Measurements from ENCODE around the gene KCNJ2.
A peak's percentile ranks its signal among the peaks of the same experiment; 100 is the strongest.

The KCNJ2 gene

GRCh38 chr17:70121126-70121525 lies 48.2 kb upstream of the KCNJ2 start:
- Histone ChIP-seq H3K9me3 (ENCODE audit: insufficient read depth, low read depth, low read length) (peaks cover 3% of the 10 kb centered on the region), H3K4me2 (ENCODE audit: low read length) (no peak overlapping the region), H3K4ac (ENCODE audit: low read depth, low read length) (no peak overlapping the region), H3K18ac (ENCODE audit: low read length) (no peak overlapping the region), H2BK5ac (ENCODE audit: low read depth, low read length, poor library complexity) (no peak overlapping the region), H3K23ac (ENCODE audit: low read length) (no peak overlapping the region), H4K8ac (ENCODE audit: low read depth, low read length) (no peak overlapping the region), H4K91ac (ENCODE audit: low read depth, low read length) (no peak overlapping the region), H3K27ac (ENCODE audit: low read depth, low read length) (no peak overlapping the region), H3K27me3 (ENCODE audit: insufficient read depth, low read length) (no peaks in the 10 kb centered on the region), H4K12ac (ENCODE audit: low read depth, low read length) (no peak overlapping the region), H3K79me1 (ENCODE audit: low read length) (no peaks in the 10 kb centered on the region), H3K36me3 (ENCODE audit: control insufficient read depth in 1 of 2, insufficient read depth in 2 of 2, low read length in 2 of 2) (no peaks in the 10 kb centered on the region), H3K4me1 (ENCODE audit: control insufficient read depth in 1 of 2, insufficient read depth in 2 of 2, low read length in 2 of 2) (no peaks in the 10 kb centered on the region), H2BK120ac (ENCODE audit: insufficient read depth, low read length, poor library complexity) (no peak overlapping the region), H2AK5ac (ENCODE audit: low read length) (no peak overlapping the region), H2BK12ac (ENCODE audit: low read length) (no peak overlapping the region), H3K9ac (ENCODE audit: low read length) (no peak overlapping the region), H2AFZ (ENCODE audit: insufficient read depth, low read length, poor library complexity) (no peak overlapping the region), H3K79me2 (ENCODE audit: control insufficient read depth, insufficient read depth, low read length, poor library complexity) (no peaks in the 10 kb centered on the region), H3K4me3 (ENCODE audit: low read depth, low read length) (no peak overlapping the region), H3K14ac (ENCODE audit: low read length) (no peak overlapping the region)
- WGBS (ENCODE audit: extremely low coverage, insufficient coverage, insufficient read length), result no CpG with 5 or more reads among the region's 3 CpGs
- DNase-seq, result no peak

- no peaks in the 10 kb centered on the region for H3K36me3 ChIP-seq (ENCODE audit: control insufficient read depth in 1 of 2, insufficient read depth in 2 of 2, low read length in 2 of 2)
Measured at GRCh38 chr17:70123193-70123592, 46.1 kb upstream of the KCNJ2 start.

GRCh38 chr17:70124723-70125122 lies 44.6 kb upstream of the KCNJ2 start:
- Histone ChIP-seq H3K9me3 (ENCODE audit: insufficient read depth, low read depth, low read length) (no peaks in the 10 kb centered on the region), H3K27me3 (ENCODE audit: insufficient read depth, low read length) (no peaks in the 10 kb centered on the region), H3K79me2 (ENCODE audit: control insufficient read depth, insufficient read depth, low read length, poor library complexity) (peaks cover 2% of the 10 kb centered on the region), H3K4me1 (ENCODE audit: control insufficient read depth in 1 of 2, insufficient read depth in 2 of 2, low read length in 2 of 2) (peaks cover 5% of the 10 kb centered on the region in 2 experiments), H4K8ac (ENCODE audit: low read depth, low read length) (no peak overlapping the region), H3K23ac (ENCODE audit: low read length) (no peak overlapping the region), H3K4me2 (ENCODE audit: low read length) (no peak overlapping the region), H3K9ac (ENCODE audit: low read length) (no peak overlapping the region), H3K4ac (ENCODE audit: low read depth, low read length) (no peak overlapping the region), H3K18ac (ENCODE audit: low read length) (no peak overlapping the region), H4K91ac (ENCODE audit: low read depth, low read length) (no peak overlapping the region), H3K79me1 (ENCODE audit: low read length) (peaks cover 2% of the 10 kb centered on the region), H3K14ac (ENCODE audit: low read length) (no peak overlapping the region), H2BK5ac (ENCODE audit: low read depth, low read length, poor library complexity) (no peak overlapping the region), H3K36me3 (ENCODE audit: control insufficient read depth in 1 of 2, insufficient read depth in 2 of 2, low read length in 2 of 2) (peaks cover 0 to 1% of the 10 kb centered on the region in 2 experiments), H4K12ac (ENCODE audit: low read depth, low read length) (no peak overlapping the region), H2AK5ac (ENCODE audit: low read length) (no peak overlapping the region), H2BK120ac (ENCODE audit: insufficient read depth, low read length, poor library complexity) (no peak overlapping the region), H3K27ac (ENCODE audit: low read depth, low read length) (no peak overlapping the region), H2AFZ (ENCODE audit: insufficient read depth, low read length, poor library complexity) (no peak overlapping the region), H3K4me3 (ENCODE audit: low read depth, low read length) (no peak overlapping the region), H2BK12ac (ENCODE audit: low read length) (no peak overlapping the region)
- DNase-seq, result no peak
- WGBS (ENCODE audit: extremely low coverage, insufficient coverage, insufficient read length), result no CpG with 5 or more reads among the region's 3 CpGs

More at GRCh38 chr17:70123193-70123592, 46.1 kb upstream of the KCNJ2 start:
- peaks cover 2% of the 10 kb centered on the region for H3K79me2 ChIP-seq (ENCODE audit: control insufficient read depth, insufficient read depth, low read length, poor library complexity)
- H3K4me3 ChIP-seq (ENCODE audit: low read depth, low read length), result no peak overlapping the region
- H2AK5ac ChIP-seq (ENCODE audit: low read length), result no peak overlapping the region
- no peak overlapping the region for H3K4me2 ChIP-seq (ENCODE audit: low read length)
- no peak overlapping the region for H2BK12ac ChIP-seq (ENCODE audit: low read length)
- H3K4ac ChIP-seq (ENCODE audit: low read depth, low read length), result no peak overlapping the region
- H3K79me1 ChIP-seq (ENCODE audit: low read length), result peaks cover 2% of the 10 kb centered on the region
- no peak overlapping the region for H2BK5ac ChIP-seq (ENCODE audit: low read depth, low read length, poor library complexity)
- no peak overlapping the region for H2AFZ ChIP-seq (ENCODE audit: insufficient read depth, low read length, poor library complexity)
- no peak overlapping the region for H3K18ac ChIP-seq (ENCODE audit: low read length)
- no peak overlapping the region for H3K9ac ChIP-seq (ENCODE audit: low read length)
- no peak for DNase-seq
- peaks cover 3% of the 10 kb centered on the region for H3K9me3 ChIP-seq (ENCODE audit: insufficient read depth, low read depth, low read length)
- no peak overlapping the region for H3K23ac ChIP-seq (ENCODE audit: low read length)
- H3K27ac ChIP-seq (ENCODE audit: low read depth, low read length), result no peak overlapping the region
- H4K91ac ChIP-seq (ENCODE audit: low read depth, low read length), result no peak overlapping the region
- H3K14ac ChIP-seq (ENCODE audit: low read length), result no peak overlapping the region
- H4K12ac ChIP-seq (ENCODE audit: low read depth, low read length), result no peak overlapping the region
- no peaks in the 10 kb centered on the region for H3K27me3 ChIP-seq (ENCODE audit: insufficient read depth, low read length)
- H2BK120ac ChIP-seq (ENCODE audit: insufficient read depth, low read length, poor library complexity), result no peak overlapping the region
- H4K8ac ChIP-seq (ENCODE audit: low read depth, low read length), result no peak overlapping the region
- WGBS (ENCODE audit: extremely low coverage, insufficient coverage, insufficient read length), result no CpG with 5 or more reads among the region's 2 CpGs
- H3K4me1 ChIP-seq (ENCODE audit: control insufficient read depth in 1 of 2, insufficient read depth in 2 of 2, low read length in 2 of 2), result peaks cover 5% of the 10 kb centered on the region in 2 experiments

- H3K79me2 ChIP-seq (ENCODE audit: control insufficient read depth, insufficient read depth, low read length, poor library complexity), result peaks cover 2% of the 10 kb centered on the region
- no CpG with 5 or more reads among the region's 6 CpGs for WGBS (ENCODE audit: extremely low coverage, insufficient coverage, insufficient read length)
Measured at GRCh38 chr17:70127221-70127873, 42.0 kb upstream of the KCNJ2 start.

More at GRCh38 chr17:70127221-70127873, 42.0 kb upstream of the KCNJ2 start:
- Histone ChIP-seq H3K18ac (ENCODE audit: low read length) (no peak overlapping the region), H3K4me3 (ENCODE audit: low read depth, low read length) (no peak overlapping the region), H3K9ac (ENCODE audit: low read length) (no peak overlapping the region), H2AK5ac (ENCODE audit: low read length) (peak overlapping the region; percentile 90), H2AFZ (ENCODE audit: insufficient read depth, low read length, poor library complexity) (no peak overlapping the region), H2BK12ac (ENCODE audit: low read length) (peak overlapping the region; percentile 99), H4K91ac (ENCODE audit: low read depth, low read length) (peak overlapping the region; percentile 76), H3K14ac (ENCODE audit: low read length) (peak overlapping the region; percentile 69), H4K12ac (ENCODE audit: low read depth, low read length) (no peak overlapping the region), H2BK120ac (ENCODE audit: insufficient read depth, low read length, poor library complexity) (peak overlapping the region; percentile 91), H3K4me1 (ENCODE audit: control insufficient read depth in 1 of 2, insufficient read depth in 2 of 2, low read length in 2 of 2) (peaks cover 5 to 7% of the 10 kb centered on the region in 2 experiments), H3K27ac (ENCODE audit: low read depth, low read length) (no peak overlapping the region), H3K4me2 (ENCODE audit: low read length) (no peak overlapping the region), H3K23ac (ENCODE audit: low read length) (no peak overlapping the region), H3K79me1 (ENCODE audit: low read length) (peaks cover 2% of the 10 kb centered on the region), H3K27me3 (ENCODE audit: insufficient read depth, low read length) (no peaks in the 10 kb centered on the region), H3K9me3 (ENCODE audit: insufficient read depth, low read depth, low read length) (peaks cover under 1% of the 10 kb centered on the region), H3K4ac (ENCODE audit: low read depth, low read length) (no peak overlapping the region), H2BK5ac (ENCODE audit: low read depth, low read length, poor library complexity) (no peak overlapping the region), H4K8ac (ENCODE audit: low read depth, low read length) (peak overlapping the region; percentile 7), H3K36me3 (ENCODE audit: control insufficient read depth in 1 of 2, insufficient read depth in 2 of 2, low read length in 2 of 2) (peaks cover 0 to 1% of the 10 kb centered on the region in 2 experiments)
- DNase-seq, result peak; percentile 79 to 95

Data from trophoblast cell (in vitro differentiated cells and primary cell).